Pancreas (tissue), 10 donors: ENCODE results near the gene AP4S1. TPM values are rescaled to one million over a fixed set of nuclear protein-coding genes. Genes with fewer than 3 reads are reported as not detected.
A peak's percentile ranks its signal among the peaks of the same experiment; 100 is the strongest.
"Not testable (repeated sequence)": the region's sequence is repeated elsewhere in the genome, so short reads cannot be mapped to it uniquely, and the experiment has no call there.

ENCODE experiments used
- ATAC-seq, 4 donors: fragments of 200-7000 bp; cut with Tn5 transposase; one replicate each; pipeline versions ENCODE4 v1.8.0 to v1.9.1; 2020; ENCODE audit warnings: mild to moderate bottlenecking in 4 of 4, moderate library complexity in 4 of 4
- DNase-seq, 6 donors: peaks; one replicate each; pipeline ENCODE4 v3.0.0-alpha.2; 2020
- FAIRE-seq: peaks from 2 replicates; lab custom pipeline; 2012; peaks lifted over from hg19 to GRCh38; lab: Jason Lieb, UNC
- H3K27ac ChIP-seq, 4 donors: fragments of 200-600 bp; sonication (generic); 1 replicate in 3 of 4; 2 replicates in 1 of 4; pipeline versions ENCODE4 v1.5.0 to v1.8.0; 2020
- H3K27me3 ChIP-seq, 4 donors: fragments of 200-600 bp; one replicate each; pipeline ENCODE4 v1.8.0; 2021
- H3K36me3 ChIP-seq, 3 donors: fragments of 200-600 bp; sonication (generic) in 1 of 3; one replicate each; pipeline versions ENCODE4 v1.5.0 to v1.8.0; 2020 to 2021
- H3K4me1 ChIP-seq, 3 donors: fragments of 200-600 bp; one replicate each; pipeline ENCODE4 v1.8.0; 2021
- H3K4me3 ChIP-seq, 4 donors: fragments of 200-600 bp; sonication (generic) in 2 of 4; one replicate each; pipeline versions ENCODE4 v1.5.0 to v1.8.0; 2020 to 2021
- H3K9me3 ChIP-seq, 4 donors: fragments of 200-600 bp; one replicate each; pipeline ENCODE4 v1.8.0; 2021
- WGBS, 2 donors: extraction: QIAGEN DNeasy Blood & Tissue Kit; methylation state at CpG; one replicate each; pipeline ENCODE4 v1.1.7; 2013; 5-methylcytosine and 5-hydroxymethylcytosine counted together
- intact Hi-C, 3 donors: fragments of 100-400 bp; cut with DNase I; formaldehyde crosslinking; loops; one replicate each; pipeline versions ENCODE4 v1.11.1 to v1.14.2; 2022
- polyA plus RNA-seq, 2 donors: library from polyadenylated mRNA; stranded (reverse); fragments of 200-250 nt; gene quantifications; one replicate each; pipeline ENCODE4 v1.2.3, GENCODE V29; 2013
- total RNA-seq, 6 donors: library from RNA; stranded (reverse); fragmentation: NEBNext Ultra II Directional in 4 of 6; extraction: Animal tissue kit (Norgen Biotek cat#: 25700) in 4 of 6; gene quantifications; one replicate each; pipeline versions ENCODE4 v1.2.1 to v1.2.4, GENCODE V29; 2021 to 2023
- TF ChIP-seq, protein P1 (sequence below), 4 donors: fragments of 200-600 bp; sonication (generic) in 3 of 4; IDR thresholded peaks; one replicate each; pipeline versions ENCODE4 v1.5.0 to v1.8.0; 2021; ENCODE audit warnings: antibody characterized with exemption in 4 of 4
- donor health status: healthy with polysubstance abuse.
- donor health status: DM: no; HTN: no; CAD: no; lungs with moderate emphysema.
- donor health status: DM: no; HTN: no; CAD: no.
- donor health status: control.
- donor health status: control.
- donor health status: Bipolar disorder and iron deficiency.
- donor health status: DM: yes; HTN: yes; CAD: no.
- donor health status: DM: no; HTN: no; CAD: no.
- donor health status: DM: no; HTN: no; CAD: no.
- donor health status: DM: yes; HTN: yes; CAD: no.

The AP4S1 gene
- total and polyA plus RNA-seq, 8 donors: 2.8 to 5.6 (median 4.4) TPM

DNA sequence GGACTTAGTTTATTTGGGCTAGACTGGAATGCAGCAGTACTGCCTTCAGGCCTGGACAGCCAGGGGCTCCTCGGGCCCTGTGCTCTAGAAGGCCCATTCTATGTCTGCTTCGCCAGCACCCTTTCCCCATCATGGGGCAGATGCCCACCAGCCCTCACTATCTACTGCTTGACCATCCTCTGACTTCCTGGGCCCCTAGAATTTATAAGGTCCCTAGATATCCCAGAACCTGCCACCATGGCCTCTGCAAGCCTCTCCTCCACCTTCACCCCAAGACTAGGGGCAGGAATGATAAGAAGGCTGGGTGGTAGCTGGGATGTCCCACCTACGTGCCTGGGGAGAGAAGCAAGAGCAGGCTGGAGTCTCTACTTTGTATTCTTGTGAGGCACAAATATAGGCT lies 59.6 kb downstream of the AP4S1 start:
- Histone ChIP-seq H3K4me3 (no peak overlapping the region), H3K9me3 (no peaks in the 10 kb centered on the region), H3K27ac (no peak overlapping the region), H3K4me1 (no peaks in the 10 kb centered on the region), H3K27me3 (no peaks in the 10 kb centered on the region), H3K36me3 (no peaks in the 10 kb centered on the region)
- no peak for DNase-seq
- intact Hi-C loops: loop anchor here in 1 of 3 donors (10.0 kb wide), 1 partner anchor 110 kb away; no protein-coding TSS in a partner anchor
- no peak for ATAC-seq
- WGBS, 2 donors: 91 to 94% methylated on average over 3 of the region's 3 CpGs
- TF ChIP-seq, protein P1, sequence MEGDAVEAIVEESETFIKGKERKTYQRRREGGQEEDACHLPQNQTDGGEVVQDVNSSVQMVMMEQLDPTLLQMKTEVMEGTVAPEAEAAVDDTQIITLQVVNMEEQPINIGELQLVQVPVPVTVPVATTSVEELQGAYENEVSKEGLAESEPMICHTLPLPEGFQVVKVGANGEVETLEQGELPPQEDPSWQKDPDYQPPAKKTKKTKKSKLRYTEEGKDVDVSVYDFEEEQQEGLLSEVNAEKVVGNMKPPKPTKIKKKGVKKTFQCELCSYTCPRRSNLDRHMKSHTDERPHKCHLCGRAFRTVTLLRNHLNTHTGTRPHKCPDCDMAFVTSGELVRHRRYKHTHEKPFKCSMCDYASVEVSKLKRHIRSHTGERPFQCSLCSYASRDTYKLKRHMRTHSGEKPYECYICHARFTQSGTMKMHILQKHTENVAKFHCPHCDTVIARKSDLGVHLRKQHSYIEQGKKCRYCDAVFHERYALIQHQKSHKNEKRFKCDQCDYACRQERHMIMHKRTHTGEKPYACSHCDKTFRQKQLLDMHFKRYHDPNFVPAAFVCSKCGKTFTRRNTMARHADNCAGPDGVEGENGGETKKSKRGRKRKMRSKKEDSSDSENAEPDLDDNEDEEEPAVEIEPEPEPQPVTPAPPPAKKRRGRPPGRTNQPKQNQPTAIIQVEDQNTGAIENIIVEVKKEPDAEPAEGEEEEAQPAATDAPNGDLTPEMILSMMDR (IDR thresholded peaks at IDR 0.05): no peak
- no peak for FAIRE-seq

- H3K27me3 ChIP-seq, H3K9me3 ChIP-seq, H3K4me3 ChIP-seq, FAIRE-seq, ATAC-seq, H3K27ac ChIP-seq, H3K36me3 ChIP-seq: not testable (repeated sequence)
- 60 to 61% methylated on average over 9 of the region's 9 CpGs for WGBS, 2 donors
- peak in 3 of 6 donors; percentile 17 to 36 (median 29) for DNase-seq
- intact Hi-C loops: loop anchor here in 1 of 3 donors (10.0 kb wide), 1 partner anchor 112 kb away; no protein-coding TSS in a partner anchor
- peaks cover 11 to 14% (median 13%) of the 10 kb centered on the region in 3 donors for H3K4me1 ChIP-seq
Measured at GRCh38 chr14:31086466-31086865, 61.0 kb downstream of the AP4S1 start.

DNA sequence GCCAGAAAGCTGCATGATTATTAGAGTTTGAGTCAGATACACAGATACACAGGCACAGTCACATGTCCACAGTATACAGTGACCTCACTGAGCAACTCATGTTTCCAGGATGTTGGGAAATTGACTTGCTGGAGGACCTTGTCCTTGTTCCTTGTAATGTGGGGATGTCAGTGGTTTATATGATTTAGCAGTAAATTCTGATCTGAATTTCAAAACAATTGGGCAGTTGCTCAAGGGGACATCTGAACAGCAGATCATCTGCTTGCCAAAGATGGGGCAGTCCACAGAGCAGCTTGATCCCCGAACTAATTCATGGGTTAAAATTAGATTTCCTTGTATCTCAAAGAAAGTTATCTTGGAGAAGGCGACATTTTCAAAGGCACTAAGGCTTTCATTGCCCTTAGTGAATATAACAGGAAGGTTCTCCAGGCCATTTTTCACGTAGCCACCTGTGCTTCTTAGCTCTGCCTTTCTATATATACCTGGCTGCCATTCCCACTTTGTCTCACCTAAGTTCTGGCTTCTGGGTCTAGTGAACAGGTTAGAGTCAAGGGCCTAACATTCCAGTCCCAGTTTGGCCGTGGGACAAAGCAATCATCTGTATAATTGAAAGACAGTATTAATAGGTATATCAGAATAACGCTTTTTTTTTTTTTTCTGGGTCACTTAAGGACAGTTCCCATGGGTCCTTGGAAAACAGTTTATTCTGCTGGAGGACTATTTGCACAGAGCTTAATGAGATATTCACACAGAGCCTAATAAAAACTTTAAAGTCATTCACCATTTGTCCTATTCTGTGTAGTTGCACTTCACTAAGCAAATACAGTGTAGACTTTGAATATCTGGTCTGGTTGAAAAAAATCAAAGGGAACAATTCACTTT lies 65.7 kb downstream of the AP4S1 start:
- ATAC-seq (peak; percentile 90 to 96 (median 92)), FAIRE-seq (no peak), DNase-seq (peak in 3 of 6 donors; percentile 38 to 48 (median 45))
- Histone ChIP-seq H3K4me3 (no peak overlapping the region), H3K27me3 (no peaks in the 10 kb centered on the region), H3K36me3 (no peaks in the 10 kb centered on the region), H3K9me3 (no peaks in the 10 kb centered on the region), H3K4me1 (peaks cover 19 to 27% (median 21%) of the 10 kb centered on the region in 3 donors), H3K27ac (peak overlapping the region; percentile 12 to 81 (median 67))
- WGBS, 2 donors: 23 to 30% methylated on average over 5 of the region's 5 CpGs
- intact Hi-C loops: no loop called here
- TF ChIP-seq, protein P1 (IDR thresholded peaks at IDR 0.05): no peak

- no peak overlapping the region for H3K4me3 ChIP-seq
- intact Hi-C loops: no loop called here
- no peaks in the 10 kb centered on the region for H3K36me3 ChIP-seq
- peaks cover 19 to 27% (median 21%) of the 10 kb centered on the region in 3 donors for H3K4me1 ChIP-seq
- ATAC-seq: no peak
- 40 to 46% methylated on average over 2 of the region's 2 CpGs for WGBS, 2 donors
- FAIRE-seq: no peak
- H3K27me3 ChIP-seq: no peaks in the 10 kb centered on the region
- no peaks in the 10 kb centered on the region for H3K9me3 ChIP-seq
- peak overlapping the region in 1 of 4 donors; percentile 81 for H3K27ac ChIP-seq
- no peak for DNase-seq
- TF ChIP-seq, protein P1 (IDR thresholded peaks at IDR 0.05): no peak
Measured at GRCh38 chr14:31092160-31092708, 66.8 kb downstream of the AP4S1 start.

GRCh38 chr14:31093884-31094839 lies 68.7 kb downstream of the AP4S1 start:
- H3K9me3 ChIP-seq, intact Hi-C loops, H3K36me3 ChIP-seq, H3K4me3 ChIP-seq, H3K27ac ChIP-seq, FAIRE-seq, ATAC-seq, H3K27me3 ChIP-seq, DNase-seq: not testable (repeated sequence)
- peaks cover 19 to 27% (median 21%) of the 10 kb centered on the region in 3 donors for H3K4me1 ChIP-seq
- 91 to 94% methylated on average over 10 of the region's 10 CpGs for WGBS, 2 donors

DNA sequence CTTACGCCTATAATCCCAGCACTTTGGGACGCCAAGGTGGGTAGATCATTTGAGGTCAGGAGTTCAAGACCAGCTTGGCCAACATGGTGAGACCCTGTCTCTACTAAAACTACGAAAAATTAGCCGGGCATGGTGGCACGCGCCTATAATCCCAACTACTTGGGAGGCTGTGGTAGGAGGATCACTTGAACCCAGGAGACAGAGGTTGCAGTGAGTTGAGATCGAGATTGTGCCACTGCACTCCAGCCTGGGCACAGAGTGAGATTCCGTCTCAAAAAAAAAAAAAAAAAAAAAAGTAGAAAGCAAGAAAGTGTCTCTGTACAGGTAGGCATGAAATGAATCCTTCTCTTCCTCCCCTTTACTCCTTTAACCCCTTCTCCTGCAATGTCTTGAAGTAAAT lies 70.4 kb downstream of the AP4S1 start:
- H3K27me3 ChIP-seq, FAIRE-seq, H3K4me3 ChIP-seq, intact Hi-C loops, H3K9me3 ChIP-seq, DNase-seq, H3K27ac ChIP-seq, ATAC-seq: not testable (repeated sequence)
- Histone ChIP-seq H3K36me3 (peaks cover 0 to 23% (median 3%) of the 10 kb centered on the region in 3 donors), H3K4me1 (peaks cover 12 to 22% (median 15%) of the 10 kb centered on the region in 3 donors)
- 95 to 98% methylated on average over 8 of the region's 8 CpGs for WGBS, 2 donors
